Stimulated activated CD8-positive, alpha-beta memory T cell treated with anti-CD3 and anti-CD28 coated beads, Interleukin-15, amount 100 ng/mL, for 4 hours (primary cell): ENCODE results near the gene NGEF.
"Not testable (repeated sequence)": the region's sequence is repeated elsewhere in the genome, so short reads cannot be mapped to it uniquely, and the experiment has no call there.

Source experiments
- DNase-seq, 2 donors: peaks; one replicate each; pipeline ENCODE4 v3.0.0-alpha.2; 2020; ENCODE audit warnings: low read depth in 2 of 2

The NGEF gene, protein sequence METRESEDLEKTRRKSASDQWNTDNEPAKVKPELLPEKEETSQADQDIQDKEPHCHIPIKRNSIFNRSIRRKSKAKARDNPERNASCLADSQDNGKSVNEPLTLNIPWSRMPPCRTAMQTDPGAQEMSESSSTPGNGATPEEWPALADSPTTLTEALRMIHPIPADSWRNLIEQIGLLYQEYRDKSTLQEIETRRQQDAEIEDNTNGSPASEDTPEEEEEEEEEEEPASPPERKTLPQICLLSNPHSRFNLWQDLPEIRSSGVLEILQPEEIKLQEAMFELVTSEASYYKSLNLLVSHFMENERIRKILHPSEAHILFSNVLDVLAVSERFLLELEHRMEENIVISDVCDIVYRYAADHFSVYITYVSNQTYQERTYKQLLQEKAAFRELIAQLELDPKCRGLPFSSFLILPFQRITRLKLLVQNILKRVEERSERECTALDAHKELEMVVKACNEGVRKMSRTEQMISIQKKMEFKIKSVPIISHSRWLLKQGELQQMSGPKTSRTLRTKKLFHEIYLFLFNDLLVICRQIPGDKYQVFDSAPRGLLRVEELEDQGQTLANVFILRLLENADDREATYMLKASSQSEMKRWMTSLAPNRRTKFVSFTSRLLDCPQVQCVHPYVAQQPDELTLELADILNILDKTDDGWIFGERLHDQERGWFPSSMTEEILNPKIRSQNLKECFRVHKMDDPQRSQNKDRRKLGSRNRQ

DNA sequence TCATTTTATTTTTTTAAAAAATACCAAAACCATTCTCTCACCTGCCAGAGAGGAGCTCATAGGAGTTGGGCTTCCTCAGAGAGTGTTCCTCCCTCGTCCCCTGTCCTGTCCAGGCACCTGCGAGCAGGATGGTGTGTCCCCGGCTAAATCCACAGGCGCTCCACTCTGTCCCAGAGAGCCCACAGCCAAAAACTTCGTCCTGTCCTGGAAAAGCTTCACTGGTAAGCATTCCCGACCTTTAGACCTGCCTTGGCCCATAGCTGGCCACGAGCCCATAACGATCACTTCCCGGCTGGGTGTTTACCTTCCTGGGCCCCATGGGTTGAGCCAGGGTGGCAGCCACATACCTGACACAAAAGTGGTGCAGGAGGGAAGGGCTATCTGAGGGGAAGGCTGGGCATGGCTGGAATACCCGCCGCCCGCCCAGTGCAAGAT, at the start of gene NGEF:
Gene NGEF (minus strand): TSS at position 230 of the 435 bp plus-strand sequence. CDS start 38,366 bp downstream, outside the sequence.
- DNase-seq = no peak

DNA sequence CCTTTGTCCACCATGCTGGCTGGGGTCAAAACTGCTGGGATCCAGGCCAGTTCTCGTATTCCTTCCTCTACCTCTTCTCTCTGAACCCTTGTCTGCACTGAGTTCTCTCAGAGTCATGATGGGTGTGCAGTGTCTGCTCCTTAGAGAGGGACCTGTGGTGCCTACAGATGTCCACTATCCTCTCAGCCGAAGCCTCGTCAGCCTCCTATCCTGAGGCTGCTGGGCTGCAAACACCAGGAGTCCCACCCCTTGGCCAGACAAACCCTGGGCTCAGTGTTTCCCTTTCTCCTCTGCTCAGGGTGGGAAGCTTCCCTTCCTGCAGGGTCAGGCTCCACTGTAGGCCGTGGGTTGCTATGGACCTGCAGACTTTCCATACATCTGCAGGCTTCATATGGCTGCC, 49.4 kb upstream of the NGEF start:
- DNase-seq = no peak

DNA sequence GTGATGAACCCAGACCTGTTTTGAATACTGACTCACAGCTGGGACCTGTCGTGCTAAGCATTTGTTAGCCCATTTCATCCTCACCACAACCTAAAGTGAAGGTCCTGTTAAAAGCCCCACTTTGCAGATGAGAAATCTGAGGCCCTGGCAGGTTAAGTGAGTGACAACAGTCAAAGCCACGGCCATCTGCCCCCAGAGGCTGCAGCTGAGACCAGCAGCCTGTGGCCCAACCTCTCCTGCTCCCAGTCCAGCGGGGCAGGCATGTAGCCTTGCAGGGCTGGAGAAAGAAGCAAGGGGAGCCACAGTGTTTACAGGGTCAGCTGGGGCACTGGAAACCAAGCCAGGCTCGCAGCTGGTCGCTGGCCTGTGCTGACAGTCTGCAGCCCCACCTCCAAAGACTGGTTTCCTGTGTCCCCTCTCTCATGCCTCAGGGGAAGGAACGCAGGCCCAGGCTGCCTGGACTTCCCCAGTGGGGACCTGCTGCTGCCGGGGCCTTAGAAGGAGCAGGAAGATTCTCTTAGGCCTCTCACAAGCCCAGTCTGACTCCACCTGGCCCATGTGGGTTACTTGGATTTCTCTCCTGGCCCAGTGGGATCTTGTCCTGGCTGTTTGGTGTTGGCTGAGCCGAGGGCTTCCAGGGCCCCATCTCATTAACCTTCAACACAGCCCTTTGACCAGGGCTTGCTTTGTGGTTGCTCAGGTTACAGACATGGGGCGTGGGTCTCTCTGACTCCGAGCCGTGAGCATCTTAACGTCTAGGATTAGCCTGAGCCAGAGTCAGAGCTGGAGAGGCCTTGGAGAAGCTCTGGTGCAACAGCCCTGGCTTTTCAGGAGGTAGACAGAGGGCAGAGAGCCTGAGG, 48.8 kb upstream of the NGEF start:
- no peak for DNase-seq

DNA sequence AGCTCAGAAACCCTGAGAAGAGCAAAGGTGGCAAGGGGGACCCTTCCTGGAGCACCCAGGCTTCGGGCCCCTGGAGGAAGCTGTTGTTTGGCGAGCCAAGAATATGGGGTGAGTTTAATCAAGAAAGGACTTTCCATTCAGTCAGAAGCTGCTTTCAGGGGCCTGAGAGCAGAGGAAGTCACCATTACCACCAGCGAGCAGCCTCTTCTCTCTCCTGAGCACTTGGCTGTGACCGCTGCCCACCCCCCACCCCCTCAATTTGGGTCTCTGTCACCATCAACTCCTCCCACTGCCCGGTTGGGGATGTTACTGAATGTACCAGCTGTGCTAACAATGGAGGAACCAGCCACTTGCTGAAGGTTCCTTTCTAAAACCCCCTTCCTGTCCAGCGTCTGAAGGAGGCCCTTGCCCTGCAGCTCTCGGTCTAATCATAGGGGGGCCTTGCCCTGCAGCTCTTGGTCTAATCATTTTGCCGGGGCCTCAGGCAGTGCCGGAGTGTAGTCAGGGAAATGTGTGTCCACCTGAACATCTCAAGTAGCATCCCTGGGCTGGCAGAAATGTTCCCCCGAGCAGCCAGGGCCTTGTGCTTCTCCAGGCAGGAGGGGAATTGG, 48.0 kb upstream of the NGEF start:
- no peak for DNase-seq

DNA sequence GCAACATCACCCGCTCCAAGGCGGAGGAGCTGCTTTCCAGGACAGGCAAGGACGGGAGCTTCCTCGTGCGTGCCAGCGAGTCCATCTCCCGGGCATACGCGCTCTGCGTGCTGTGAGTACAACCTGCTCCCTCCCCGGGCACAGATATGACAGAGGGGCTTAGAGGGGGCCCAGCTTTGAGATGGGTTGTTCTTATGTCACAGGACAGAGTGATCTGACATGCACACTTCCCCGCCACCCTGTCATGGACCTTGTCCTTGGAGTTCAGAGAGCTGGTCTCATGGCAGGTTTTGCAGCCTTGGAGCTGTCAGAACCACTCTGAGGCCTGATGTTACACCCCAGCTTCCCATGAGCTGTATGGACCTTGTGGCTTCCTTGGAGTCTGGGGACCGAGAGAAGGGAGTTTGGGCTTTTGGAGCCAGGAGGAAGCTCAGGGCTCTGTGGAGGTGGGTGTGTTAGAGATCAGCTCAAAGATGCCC, 47.5 kb upstream of the NGEF start:
- DNase-seq = no peak

DNA sequence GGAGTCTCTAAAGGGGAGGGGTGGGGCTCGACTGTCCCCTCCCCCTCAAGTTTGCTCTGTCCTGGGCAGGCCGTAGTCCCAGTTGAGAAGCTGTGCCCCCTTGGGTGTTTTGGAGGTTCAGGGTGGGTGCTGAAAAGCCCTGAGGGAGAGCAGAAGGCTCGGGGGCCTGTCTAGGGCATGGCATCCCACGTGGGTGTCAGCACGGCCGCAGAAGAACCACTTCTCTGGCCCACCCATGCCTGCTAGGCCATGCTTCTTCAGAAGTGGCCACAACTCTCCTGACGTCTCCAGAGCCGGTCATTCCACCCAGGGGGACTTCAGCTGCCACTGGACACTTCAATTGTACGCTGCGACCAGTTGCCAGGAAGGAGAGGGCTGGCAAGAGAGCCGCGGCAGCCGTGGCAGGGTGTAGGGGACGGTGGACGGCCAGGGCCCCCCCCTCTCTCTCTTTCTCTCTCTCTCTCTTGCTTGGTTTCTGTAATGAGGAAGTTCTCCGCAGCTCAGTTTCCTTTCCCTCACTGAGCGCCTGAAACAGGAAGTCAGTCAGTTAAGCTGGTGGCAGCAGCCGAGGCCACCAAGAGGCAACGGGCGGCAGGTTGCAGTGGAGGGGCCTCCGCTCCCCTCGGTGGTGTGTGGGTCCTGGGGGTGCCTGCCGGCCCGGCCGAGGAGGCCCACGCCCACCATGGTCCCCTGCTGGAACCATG, 46.9 kb upstream of the NGEF start, which contains the start of gene INPP5D:
Gene INPP5D (plus strand): TSS at position 546 of the 704 bp plus-strand sequence. CDS start 137 bp downstream, at position 683.
- DNase-seq = peak in 1 of 2 donors; percentile 49

DNA sequence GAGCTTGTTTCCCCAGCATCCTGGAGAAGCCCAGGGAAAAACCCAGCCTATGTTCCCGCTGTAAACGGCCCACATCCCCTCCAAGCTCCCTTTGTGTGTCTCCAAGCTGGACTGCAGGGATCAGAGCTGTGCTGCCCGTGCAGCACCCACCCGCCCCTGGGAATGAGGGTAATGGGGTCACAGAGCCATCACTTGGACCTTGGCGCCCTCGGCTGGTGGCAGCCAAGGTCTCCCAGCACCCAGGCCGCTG, 46.4 kb upstream of the NGEF start:
- DNase-seq = no peak

DNA sequence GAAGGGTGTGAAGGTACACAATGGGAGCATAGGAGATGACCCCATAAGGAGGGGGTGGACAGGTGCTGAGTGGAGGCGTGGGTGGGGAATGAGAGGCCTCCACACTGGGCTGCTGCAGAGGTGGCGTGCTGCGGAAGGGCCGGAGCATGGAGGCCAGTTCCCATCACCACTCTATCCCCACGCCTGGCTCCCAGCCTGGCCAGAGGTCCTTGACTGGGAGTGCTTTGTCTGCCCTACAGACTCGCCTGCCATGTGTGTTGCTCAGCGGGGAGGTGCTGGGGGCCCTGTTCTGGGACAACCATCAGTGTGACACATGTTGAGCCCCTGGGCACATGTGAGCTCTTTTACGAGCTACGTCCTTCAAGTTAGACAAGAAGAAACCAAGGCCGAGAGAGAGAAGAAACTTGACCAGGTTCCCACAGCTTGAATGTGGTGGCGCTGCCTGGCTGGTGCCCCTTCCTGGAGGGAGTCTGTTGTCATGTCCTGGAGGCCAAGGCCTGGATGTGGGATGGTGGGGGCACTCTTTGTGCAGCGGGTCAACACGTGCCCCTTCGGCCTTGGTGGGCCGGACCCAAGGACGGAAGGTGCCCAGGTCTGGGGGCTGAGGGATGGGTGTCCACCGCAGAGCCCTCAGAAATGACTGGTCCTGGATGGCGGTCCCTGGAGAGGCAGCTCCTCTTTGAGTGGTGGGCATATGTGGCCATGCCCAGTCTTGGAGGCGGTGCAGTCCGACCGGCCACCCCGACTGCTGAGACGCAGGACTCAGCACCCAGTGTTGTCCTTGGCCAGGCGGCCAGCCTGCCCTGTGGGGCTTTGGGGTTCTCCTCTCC, 45.9 kb upstream of the NGEF start:
- DNase-seq = no peak

DNA sequence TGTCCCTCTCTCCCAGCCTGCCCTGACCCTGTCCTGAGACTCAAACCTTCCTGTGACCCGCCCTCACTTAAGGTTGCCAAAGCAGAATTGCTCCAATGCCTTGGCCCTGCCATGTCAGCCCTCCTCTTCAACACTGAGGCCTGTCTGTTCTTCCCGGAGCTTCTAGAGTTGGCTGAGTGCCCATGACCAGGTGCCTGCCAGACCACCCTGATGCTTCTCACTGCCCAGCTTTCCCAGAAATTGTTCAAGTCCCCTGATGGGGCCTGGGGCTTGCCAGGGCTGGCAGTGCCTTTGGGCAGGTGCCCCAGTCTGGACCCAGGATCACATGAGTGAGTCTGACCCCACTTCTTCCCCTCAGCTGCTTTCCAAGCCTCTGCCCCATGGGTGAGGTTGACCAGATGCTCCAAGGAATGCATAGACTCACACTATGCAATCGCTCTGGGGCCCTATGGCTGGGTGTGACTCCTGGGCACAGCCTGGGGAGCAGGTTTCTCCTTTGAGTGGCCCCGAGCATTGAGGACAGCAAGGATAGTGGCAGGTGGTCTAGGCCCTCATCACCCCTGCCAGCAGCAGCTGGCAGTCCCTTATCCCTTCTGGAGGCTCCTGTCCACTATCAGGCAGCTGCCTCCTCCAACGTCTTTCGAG, 44.0 kb upstream of the NGEF start:
- no peak for DNase-seq

DNA sequence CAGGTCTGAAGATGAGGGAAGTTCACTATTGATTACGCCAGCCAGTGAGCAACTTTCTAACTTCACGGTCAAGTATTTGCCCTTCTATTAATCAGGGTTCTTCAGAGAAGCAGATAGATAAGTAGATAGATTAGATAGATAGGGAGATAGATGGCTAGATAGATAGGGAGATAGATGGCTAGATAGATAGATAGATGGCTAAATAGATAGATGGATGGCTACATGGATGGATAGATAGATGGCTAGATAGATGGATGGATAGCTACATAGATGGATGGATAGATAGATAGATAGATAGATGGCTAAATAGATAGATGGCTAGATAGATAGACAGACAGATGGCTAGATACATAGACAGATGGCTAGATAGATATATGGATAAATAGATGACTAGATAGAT, 42.3 kb upstream of the NGEF start:
- DNase-seq = no peak

DNA sequence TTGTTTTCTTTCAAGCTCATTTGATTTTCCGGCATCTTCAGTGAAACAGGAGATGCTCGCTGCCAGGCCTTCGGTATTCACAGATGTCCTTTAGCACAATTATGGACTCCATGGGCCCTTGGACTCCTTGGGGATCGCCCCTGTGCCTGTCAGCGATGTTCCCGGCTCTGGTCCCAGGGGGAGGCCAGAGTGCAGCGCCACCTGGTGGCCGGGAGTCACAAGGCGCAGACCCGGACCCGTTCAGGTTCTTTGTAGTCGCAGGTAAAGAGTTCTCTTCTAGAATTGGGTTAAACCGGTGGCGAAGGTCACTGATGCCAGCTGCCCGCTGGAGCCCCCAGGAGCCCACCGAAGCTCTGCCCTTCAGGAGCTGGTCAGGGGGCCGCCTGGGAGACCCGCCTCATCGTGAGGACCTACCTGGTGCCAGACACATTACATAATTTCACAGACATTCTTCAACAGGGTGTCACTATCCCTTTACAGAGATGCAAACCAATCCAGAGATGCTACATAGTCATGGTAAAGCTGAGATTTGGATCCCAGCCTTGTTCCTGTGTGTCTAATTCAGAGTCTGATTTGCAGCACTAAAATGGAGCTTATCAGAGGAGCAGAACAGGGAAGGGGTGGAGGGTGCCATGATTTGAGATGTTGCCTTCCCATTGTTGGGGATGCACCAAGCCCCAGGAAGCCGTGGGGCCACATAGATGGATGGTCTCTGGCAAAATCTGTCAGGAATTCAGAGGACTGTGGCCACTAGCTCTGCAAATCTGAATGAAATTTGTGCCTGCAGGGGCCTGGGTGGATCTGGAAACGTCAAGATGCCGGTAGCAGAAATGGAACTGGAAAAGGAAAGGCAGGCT, 41.1 kb upstream of the NGEF start:
- peak; percentile 39 to 41 for DNase-seq

DNA sequence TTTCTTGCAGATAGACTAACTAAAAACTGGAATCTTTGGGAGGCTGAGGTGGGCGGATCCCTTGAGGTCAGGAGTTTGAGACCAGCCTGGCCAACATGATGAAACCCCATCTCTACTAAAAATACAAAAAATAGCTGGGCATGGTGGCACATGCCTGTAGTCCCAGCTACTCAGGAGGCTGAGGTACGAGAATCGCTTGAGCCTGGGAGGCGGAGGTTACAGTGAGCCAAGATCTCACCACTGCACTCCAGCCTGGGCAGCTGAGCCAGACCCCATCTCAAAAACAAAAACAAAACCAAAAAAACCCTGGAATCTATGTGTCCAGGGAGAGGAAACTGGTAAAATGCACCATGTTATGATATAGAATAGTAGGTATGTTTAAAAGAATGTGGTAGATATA, 39.5 kb upstream of the NGEF start:
- not testable (repeated sequence) for DNase-seq

DNA sequence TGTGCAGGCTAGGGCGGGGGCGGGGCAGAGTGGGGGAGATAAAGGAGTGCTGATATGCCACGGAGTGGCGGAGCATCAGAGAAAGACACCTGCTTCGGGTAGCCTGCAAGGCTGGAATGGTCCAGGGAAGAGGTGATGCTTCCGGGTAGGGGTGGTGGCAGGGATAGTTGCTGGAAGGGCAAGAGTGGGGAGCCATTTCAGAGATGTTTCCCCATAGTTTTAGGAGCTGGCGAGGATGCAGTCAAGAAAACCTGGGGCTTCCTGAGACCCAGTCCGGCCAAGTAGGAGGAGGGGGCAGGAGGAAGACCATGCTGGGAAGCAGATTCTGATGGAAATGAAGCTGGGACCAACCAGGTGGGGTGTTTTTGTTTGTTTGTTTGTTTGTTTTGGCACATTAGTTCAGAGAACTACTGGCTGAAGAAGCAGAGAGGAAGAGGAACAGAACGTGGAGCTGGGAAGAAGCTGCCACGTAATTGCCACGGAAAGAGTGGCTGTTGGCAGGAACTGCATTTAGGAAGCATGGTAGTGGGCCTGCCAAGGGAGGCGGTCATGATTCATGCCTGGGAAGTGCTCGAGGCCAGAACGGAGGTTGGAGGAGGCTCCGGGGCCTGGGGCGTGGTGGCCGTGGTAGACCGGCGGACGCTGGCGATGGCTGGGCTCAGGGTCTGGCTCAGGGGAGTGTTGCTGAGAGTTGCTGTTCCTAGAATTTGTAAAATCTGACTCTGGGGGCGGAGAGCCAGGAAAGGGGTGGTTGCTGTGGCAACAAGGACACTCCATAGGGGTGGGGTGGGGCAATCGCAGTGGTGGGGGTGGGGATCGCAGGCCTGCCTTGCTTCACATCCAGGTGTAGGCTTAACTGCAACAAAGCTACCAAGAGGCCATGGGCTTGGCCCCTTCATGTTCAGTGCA, 38.4 kb upstream of the NGEF start:
- DNase-seq = no peak

DNA sequence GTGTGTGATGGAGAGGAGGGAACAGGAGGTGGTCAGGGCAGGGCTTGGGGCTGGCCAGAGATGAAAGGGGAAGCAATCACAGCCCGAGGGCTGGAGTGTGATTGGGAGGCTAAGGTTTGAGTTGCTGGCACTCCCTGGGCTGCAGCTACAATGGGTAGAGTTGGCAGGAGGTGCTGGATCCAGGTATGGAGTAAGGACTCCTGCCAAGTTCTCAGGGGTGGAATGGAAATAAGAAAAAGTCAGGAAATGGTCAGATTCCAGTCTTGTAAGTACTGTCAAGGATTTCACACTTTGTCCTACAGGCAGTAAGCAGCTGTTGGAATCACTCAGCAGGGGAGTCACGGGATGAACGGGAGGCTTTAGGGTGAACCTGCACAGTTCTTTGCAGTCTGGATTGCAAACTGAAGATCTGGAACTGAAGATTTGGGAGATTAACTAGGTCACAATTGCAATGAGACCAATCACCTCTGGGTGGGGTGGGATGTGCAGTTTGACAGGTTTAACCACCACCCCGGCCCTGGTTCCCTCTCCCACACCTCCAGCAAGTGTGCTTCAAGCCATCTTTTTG, 36.2 kb upstream of the NGEF start:
- DNase-seq = no peak

DNA sequence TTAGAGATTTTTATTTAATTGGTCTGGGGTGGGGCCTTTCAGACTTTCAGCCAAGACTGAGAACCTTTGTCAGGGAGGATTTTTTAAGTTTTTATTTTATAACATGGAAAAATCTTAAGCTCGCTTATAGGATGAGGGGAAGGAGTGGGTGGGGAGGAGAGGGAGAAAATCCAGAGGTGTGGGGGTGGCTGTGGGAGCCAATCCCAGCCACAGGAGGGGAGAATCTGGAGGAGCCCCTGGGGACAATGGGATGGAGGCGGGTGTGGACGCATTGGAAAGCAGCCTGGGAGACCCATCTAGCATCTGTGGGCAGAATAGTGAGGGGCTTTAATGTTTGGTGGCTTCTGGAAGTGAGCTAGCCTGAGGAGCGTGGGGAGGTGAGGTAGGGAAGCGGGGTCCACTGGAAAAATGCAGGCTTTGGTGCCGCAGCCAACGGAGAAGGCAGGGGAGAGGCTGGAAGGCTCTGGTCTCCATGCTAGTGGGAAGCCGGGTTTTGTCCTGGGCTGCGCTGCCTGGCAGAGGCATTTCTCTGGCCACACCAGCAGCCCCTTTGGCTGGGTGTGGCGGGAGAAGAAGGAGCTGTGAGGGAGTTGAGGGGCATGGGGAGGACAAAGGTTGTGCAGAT, 35.6 kb upstream of the NGEF start:
- DNase-seq = no peak

DNA sequence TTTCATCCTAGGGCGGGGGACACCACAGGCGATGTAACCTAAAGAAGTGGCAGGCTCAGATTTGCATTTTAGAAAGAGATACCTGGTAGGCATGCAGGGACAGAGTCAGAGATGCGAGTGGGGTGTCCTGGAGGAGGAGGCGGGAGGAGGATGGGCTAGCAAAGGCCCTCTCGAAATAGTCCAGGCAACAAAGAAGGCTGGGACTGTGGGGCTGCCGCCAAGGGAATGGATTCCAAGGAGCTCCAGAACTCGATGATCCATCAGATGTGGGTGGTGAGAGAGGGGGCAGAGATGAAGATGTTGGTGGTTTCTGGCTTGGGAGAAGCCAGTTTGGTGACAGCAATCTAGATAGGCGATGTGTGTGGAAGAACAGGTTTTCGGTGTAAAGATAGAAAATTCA, 34.6 kb upstream of the NGEF start:
- no peak for DNase-seq

DNA sequence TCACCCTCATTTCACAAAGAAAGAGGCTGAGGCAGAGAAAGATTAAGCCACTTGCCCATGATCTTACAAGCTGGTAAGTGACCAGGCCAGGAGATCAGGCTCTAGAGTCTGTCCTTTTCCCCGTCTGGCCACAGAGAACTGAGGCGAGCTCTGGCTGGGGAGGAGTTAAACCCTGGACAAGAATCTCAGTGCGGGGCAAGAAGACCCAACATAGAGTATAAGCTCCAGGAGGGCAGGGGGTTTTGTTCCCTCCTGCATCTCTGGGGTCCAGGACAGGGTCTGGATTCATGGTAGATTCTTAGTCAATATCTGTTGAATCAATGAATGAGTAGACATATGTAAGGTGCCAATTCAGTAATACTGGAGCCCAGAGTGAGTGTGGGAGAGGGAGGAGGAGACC, 34.1 kb upstream of the NGEF start:
- DNase-seq = no peak
